Effector memory CD4-positive, alpha-beta T cell (primary cell): ENCODE results near the gene GOLGA8J.
"Not testable (repeated sequence)": the region's sequence is repeated elsewhere in the genome, so short reads cannot be mapped to it uniquely, and the experiment has no call there.

Experiments
- DNase-seq, 3 donors: peaks; one replicate each; pipeline ENCODE4 v3.0.0-alpha.2; 2020
- H3K27ac ChIP-seq: 2 replicates; pipeline ENCODE4 v1.7.0; 2013; ENCODE audit warnings: mild to moderate bottlenecking, low read length, moderate library complexity; ENCODE audit not compliant: insufficient read depth, poor library complexity, severe bottlenecking
- H3K27me3 ChIP-seq: replicated peaks from 2 replicates; pipeline ENCODE4 v1.7.0; 2013; ENCODE audit warnings: mild to moderate bottlenecking, low read length; ENCODE audit not compliant: insufficient read depth, control insufficient read depth, poor library complexity, severe bottlenecking
- H3K36me3 ChIP-seq: 2 replicates; pipeline ENCODE4 v1.7.0; 2013; ENCODE audit warnings: mild to moderate bottlenecking, low read length, moderate library complexity; ENCODE audit not compliant: control insufficient read depth, insufficient read depth
- H3K4me1 ChIP-seq: 2 replicates; pipeline ENCODE4 v1.7.0; 2013; ENCODE audit warnings: low read length, mild to moderate bottlenecking; ENCODE audit not compliant: control insufficient read depth, insufficient read depth, poor library complexity, severe bottlenecking
- H3K4me3 ChIP-seq: 2 replicates; pipeline ENCODE4 v1.7.0; 2013; ENCODE audit warnings: low read length, low read depth, mild to moderate bottlenecking; ENCODE audit not compliant: insufficient read depth, poor library complexity, severe bottlenecking
- H3K9me3 ChIP-seq: 2 replicates; pipeline ENCODE4 v1.7.0; 2013; ENCODE audit warnings: mild to moderate bottlenecking, low read length, moderate library complexity; ENCODE audit not compliant: control insufficient read depth

GOLGA8J gene

DNA sequence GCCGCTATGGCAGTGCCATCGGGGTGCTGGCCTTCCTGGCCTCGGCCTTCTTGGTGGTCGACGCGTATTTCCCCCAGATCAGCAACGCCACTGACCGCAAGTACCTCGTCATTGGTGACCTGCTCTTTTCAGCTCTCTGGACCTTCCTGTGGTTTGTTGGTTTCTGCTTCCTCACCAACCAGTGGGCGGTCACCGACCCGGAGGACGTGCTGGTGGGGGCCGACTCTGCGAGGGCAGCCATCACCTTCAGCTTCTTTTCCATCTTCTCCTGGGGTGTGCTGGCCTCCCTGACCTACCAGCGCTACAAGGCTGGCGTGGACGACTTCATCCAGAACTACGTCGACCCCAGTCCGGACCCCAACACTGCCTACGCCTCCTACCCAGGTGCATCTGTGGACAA is 37.9 kb upstream of the GOLGA8J start:
- H3K27ac ChIP-seq, H3K4me1 ChIP-seq, H3K36me3 ChIP-seq, H3K4me3 ChIP-seq, DNase-seq, H3K27me3 ChIP-seq, H3K9me3 ChIP-seq: not testable (repeated sequence)

DNA sequence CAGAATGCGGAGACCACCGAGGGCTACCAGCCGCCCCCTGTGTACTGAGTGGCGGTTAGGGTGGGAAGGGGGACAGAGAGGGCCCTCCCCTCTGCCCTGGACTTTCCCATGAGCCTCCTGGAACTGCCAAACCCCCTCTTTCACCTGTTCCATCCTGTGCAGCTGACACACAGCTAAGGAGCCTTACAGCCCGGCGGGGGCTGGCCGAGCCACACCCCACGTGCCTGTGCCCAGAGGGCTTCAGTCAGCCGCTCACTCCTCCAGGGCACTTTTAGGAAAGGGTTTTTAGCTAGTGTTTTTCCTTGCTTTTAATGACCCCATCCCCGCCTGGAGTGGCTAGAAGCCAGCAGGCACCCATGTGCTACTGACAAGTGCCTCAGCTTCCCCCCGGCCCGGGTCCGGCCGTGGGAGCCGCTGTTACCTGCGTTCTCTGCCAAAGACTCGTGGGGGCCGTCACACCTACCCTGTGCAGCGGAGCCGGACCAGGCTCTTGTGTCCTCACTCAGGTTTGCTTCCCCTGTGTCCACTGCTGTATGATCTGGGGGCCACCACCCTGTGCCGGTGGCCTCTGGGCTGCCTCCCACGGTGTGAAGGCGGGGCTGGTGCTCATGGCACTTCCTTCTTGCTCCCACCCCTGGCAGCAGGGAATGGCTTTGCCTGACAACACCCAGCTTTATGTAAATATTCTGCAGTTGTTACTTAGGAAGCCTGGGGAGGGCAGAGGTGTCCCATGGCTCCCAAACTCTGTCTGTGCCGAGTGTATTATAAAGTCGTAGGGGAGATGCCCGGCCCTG is 37.3 kb upstream of the GOLGA8J start:
- not testable (repeated sequence) for H3K36me3 ChIP-seq, H3K27ac ChIP-seq, H3K4me1 ChIP-seq, H3K9me3 ChIP-seq, H3K4me3 ChIP-seq, H3K27me3 ChIP-seq, DNase-seq

DNA sequence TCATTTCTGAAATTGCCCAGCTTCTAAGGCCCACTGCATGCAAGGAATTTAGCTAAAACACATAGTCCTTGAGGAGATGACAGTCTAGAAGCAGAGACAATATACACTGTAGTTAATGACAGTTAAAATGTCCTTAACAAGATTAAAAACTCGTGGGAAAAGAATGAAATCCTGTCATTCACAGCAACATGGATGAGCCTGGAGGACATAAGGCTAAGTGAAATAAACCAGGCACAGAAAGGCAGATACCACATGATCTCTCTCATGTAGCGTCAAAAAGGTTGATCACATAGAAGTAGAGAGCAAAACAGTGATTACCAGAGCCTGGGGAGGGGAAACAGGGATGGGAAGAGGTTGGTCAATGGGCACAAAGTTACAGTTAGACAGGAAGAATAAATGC is 36.3 kb upstream of the GOLGA8J start:
- no peak for DNase-seq
- Histone ChIP-seq H3K4me3 (no peak overlapping the region), H3K9me3 (no peaks in the 10 kb centered on the region), H3K36me3 (no peaks in the 10 kb centered on the region), H3K27ac (no peak overlapping the region), H3K27me3 (no peaks in the 10 kb centered on the region), H3K4me1 (no peaks in the 10 kb centered on the region)

DNA sequence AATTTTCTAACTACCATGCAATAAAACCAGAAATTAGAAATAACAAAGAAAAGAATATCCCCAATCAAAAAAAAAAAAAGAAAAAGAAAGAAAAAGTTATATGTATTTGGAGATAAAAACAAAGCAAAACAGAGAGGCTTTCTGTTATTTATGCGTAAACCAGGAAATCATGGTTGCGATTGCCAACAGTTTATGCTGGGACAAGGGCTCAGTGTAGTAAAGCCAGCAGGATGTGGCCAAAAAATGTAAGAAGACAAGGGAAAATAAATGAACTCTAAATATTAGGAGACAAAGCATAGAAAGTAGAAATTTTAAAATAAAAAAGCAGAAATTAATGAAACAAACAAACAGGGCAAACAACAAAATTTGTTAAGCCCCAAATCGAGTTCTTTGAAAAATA is 27.2 kb upstream of the GOLGA8J start:
- no peaks in the 10 kb centered on the region for H3K4me1 ChIP-seq
- H3K9me3 ChIP-seq: no peaks in the 10 kb centered on the region
- H3K36me3 ChIP-seq: no peaks in the 10 kb centered on the region
- no peak overlapping the region for H3K27ac ChIP-seq
- no peak overlapping the region for H3K4me3 ChIP-seq
- no peak for DNase-seq
- H3K27me3 ChIP-seq: no peaks in the 10 kb centered on the region

DNA sequence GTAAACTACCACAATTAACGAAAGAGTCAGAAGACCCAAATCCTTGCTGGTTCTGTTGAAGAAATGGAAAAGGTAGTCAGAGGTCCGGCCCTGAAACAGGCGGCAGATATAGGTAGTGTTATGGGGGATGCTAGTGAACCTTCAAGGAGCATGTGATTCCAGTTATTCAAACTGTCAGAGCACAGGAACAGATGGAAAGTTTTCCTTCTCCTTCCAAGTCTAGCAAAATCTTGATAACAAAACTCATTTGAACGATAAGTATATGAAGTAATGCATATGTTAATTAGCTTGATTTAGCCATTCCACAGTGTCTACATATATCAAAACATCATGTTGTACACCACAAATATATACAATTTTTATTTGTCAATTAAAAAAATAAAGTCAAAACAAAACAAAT is 26.6 kb upstream of the GOLGA8J start:
- Histone ChIP-seq H3K27me3 (no peaks in the 10 kb centered on the region), H3K4me3 (no peak overlapping the region), H3K4me1 (no peaks in the 10 kb centered on the region), H3K27ac (no peak overlapping the region), H3K36me3 (no peaks in the 10 kb centered on the region), H3K9me3 (no peaks in the 10 kb centered on the region)
- no peak for DNase-seq

DNA sequence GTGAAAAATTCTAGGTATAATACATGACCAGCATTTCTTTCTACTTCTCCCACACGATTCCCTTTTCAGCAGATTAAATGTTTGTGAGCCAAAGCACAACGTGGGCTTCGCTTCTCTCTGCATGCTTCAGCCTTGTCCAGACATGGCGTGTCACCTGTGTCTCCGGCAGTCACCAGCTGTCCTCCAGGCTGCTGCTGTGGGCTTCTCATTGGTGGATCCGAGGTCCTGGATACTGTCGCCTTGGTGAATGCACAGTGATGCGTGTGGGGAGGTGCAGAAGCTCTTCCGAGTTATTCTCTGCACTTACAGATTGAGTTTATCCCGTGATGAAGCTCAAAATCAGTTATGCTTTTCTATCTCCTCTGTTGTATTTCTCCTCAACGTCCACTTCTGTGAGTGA is 23.0 kb upstream of the GOLGA8J start:
- Histone ChIP-seq H3K4me3 (no peak overlapping the region), H3K27ac (no peak overlapping the region), H3K27me3 (no peaks in the 10 kb centered on the region), H3K9me3 (no peaks in the 10 kb centered on the region), H3K4me1 (no peaks in the 10 kb centered on the region), H3K36me3 (no peaks in the 10 kb centered on the region)
- no peak for DNase-seq

DNA sequence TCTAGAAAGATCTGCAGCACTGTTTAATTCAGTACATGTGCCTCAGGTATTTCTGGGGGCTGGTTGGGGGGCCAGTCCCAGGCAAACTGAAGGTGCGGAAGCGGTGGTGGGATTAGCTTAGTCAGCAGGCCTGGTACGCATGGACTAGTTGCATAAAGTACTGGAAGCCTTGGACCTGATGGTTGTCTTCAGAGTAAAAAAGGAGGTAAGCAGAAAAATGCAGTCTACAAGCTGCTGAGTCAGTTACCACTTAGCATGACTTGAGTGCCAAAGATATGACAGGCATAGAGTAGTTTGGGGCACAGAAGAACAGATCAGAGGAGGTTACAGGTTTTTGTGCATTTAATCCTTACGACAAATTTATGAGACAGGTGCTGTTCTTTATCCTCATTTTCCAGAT is 19.9 kb upstream of the GOLGA8J start:
- Histone ChIP-seq H3K4me1 (no peaks in the 10 kb centered on the region), H3K27me3 (no peaks in the 10 kb centered on the region), H3K36me3 (no peaks in the 10 kb centered on the region), H3K9me3 (no peaks in the 10 kb centered on the region), H3K4me3 (no peak overlapping the region), H3K27ac (no peak overlapping the region)
- no peak for DNase-seq

DNA sequence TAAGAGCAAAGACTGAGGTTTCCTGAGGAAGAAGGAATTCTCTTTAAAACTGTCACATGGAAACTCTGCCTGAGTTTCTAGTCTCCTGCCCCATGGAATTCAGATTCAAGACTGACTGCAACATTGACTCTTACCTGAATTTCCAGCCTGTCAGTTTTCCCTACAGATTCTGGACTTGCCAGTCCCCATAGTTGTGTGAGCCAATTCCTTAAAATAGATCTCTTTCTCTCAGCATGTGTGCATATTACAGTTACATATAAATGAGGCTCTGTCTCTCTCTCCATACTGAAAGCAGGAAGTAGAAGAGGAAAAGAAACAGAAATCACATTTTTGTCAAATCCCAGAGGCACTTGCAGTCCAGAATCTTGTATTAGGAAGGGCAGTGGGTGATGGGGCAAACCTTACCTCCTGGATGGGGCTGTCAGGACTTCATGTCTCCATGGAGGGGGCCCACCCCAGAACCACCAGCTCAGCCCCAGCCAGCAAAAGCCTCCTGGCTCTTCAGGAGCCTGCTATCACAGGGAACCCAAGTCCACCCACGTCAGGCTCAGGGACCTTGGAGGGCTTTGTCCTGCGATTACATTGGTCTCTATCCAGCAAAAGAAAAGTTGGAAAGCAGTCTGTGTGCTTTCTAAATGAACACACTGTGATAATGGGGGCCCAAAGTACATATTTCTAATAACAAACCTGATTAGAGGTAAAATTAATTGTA is 18.8 kb upstream of the GOLGA8J start:
- Histone ChIP-seq H3K4me1 (no peaks in the 10 kb centered on the region), H3K27me3 (no peaks in the 10 kb centered on the region), H3K9me3 (no peaks in the 10 kb centered on the region), H3K36me3 (no peaks in the 10 kb centered on the region), H3K27ac (no peak overlapping the region), H3K4me3 (no peak overlapping the region)
- no peak for DNase-seq

DNA sequence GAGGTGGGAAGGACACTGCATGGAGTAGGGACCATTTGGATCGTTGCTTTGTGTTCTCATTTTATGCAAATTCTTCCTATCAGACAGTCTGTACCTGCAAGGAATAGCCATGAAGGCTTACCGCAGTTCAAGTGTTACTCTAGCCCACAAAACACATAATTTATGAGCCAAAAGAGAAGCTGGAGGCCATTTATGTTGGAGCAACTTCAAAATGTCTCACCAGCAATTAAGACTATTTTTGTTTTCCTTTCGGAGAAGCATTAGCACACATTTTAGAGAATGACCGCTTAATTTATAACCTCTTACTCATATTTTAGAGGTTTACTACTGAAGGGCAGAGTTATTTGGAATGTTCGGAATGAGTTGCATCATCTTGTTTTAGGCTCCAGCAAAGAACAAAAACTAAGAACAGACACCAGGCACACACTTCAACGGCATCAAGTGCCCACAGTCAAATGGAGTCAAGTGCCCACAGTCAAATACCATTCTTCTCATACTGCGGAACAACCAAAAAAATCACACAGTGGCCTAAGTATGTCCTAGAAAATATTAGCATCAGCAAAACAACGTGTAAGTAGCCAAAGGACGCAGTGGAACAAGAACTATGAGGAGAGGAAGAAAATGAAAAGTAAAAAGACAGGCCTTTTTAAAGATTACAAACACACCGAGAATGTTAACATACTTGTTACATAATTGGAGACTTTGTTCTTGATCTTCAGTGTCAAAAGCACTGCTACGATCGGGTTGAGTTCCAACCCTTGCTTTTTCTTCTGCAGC is 17.5 kb upstream of the GOLGA8J start:
- no peaks in the 10 kb centered on the region for H3K4me1 ChIP-seq
- H3K4me3 ChIP-seq: no peak overlapping the region
- no peak overlapping the region for H3K27ac ChIP-seq
- no peak for DNase-seq
- H3K9me3 ChIP-seq: no peaks in the 10 kb centered on the region
- no peaks in the 10 kb centered on the region for H3K27me3 ChIP-seq
- H3K36me3 ChIP-seq: no peaks in the 10 kb centered on the region

DNA sequence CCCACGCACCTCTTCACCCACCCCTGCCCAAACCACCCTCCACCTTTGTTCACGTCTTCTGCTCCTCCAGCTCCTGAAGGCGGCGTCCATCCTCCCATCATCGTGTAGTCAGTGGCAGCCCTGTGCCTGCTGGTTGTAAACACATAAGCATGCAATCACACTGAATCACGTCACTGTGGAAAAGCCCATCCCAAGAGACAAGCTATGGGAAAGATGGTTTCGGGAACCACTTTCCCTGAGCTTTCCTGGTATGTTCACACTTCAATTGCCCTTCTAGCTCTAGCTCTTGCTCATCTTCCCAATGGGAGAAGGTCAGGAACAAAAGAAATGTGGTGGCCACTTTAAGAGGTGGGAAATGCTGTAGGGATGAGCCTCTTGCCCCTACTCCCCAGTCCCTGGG is 14.4 kb upstream of the GOLGA8J start:
- no peaks in the 10 kb centered on the region for H3K9me3 ChIP-seq
- no peak overlapping the region for H3K4me3 ChIP-seq
- H3K27ac ChIP-seq: no peak overlapping the region
- H3K4me1 ChIP-seq: no peaks in the 10 kb centered on the region
- H3K27me3 ChIP-seq: no peaks in the 10 kb centered on the region
- H3K36me3 ChIP-seq: no peaks in the 10 kb centered on the region
- DNase-seq: no peak
